Right atrium auricular region (tissue), 2 donors: ENCODE measurements around the gene PPM1E. TPM values are rescaled to one million over a fixed set of nuclear protein-coding genes. Genes with fewer than 3 reads are reported as not detected.
"Not testable (repeated sequence)": the region's sequence is repeated elsewhere in the genome, so short reads cannot be mapped to it uniquely, and the experiment has no call there.

Experiments
- DNase-seq: peaks from one replicate; pipeline ENCODE4 v3.0.0-alpha.2; 2019; ENCODE audit warnings: low spot score
- H3K27ac ChIP-seq, 2 donors: fragments of 200-600 bp; sonication (generic); 1 replicate in 1 of 2; 2 replicates in 1 of 2; pipeline ENCODE4 v1.5.1; 2016 to 2019
- H3K27me3 ChIP-seq, 2 donors: fragments of 200-600 bp; sonication (generic); one replicate each; pipeline versions ENCODE4 v1.5.1 to v1.6.0; 2017 to 2019
- H3K36me3 ChIP-seq: fragments of 200-600 bp; sonication (generic); one replicate; pipeline ENCODE4 v1.5.1; 2016
- H3K4me1 ChIP-seq, 2 donors: fragments of 200-600 bp; sonication (generic); one replicate each; pipeline versions ENCODE4 v1.5.1 to v1.6.0; 2017 to 2019
- H3K4me3 ChIP-seq, 2 donors: fragments of 200-600 bp; sonication (generic); 1 replicate in 1 of 2; 2 replicates in 1 of 2; pipeline ENCODE4 v1.5.1; 2017 to 2019; ENCODE audit warnings: mild to moderate bottlenecking in 1 of 2, moderate library complexity in 1 of 2
- H3K9me3 ChIP-seq, 2 donors: fragments of 200-600 bp; sonication (generic); one replicate each; pipeline ENCODE4 v1.5.1; 2019
- total RNA-seq, 2 donors: library from RNA; depleted of rRNA; stranded (reverse); fragments of >200 nt; gene quantifications; one replicate each; pipeline ENCODE4 v1.1.0, GENCODE V29; 2016
- TF ChIP-seq, protein P1 (sequence below), 2 donors: fragments of 200-600 bp; sonication (generic); IDR thresholded peaks; one replicate each; pipeline ENCODE4 v1.5.1; 2019; ENCODE audit warnings: antibody characterized with exemption in 2 of 2

Gene PPM1E
- total RNA-seq, 2 donors from 2014 or later, result 1.2 to 5.3 TPM

GRCh38 chr17:58944166-58944565 is 188.5 kb downstream of the PPM1E start:
- no peaks in the 10 kb centered on the region for H3K27me3 ChIP-seq

DNA sequence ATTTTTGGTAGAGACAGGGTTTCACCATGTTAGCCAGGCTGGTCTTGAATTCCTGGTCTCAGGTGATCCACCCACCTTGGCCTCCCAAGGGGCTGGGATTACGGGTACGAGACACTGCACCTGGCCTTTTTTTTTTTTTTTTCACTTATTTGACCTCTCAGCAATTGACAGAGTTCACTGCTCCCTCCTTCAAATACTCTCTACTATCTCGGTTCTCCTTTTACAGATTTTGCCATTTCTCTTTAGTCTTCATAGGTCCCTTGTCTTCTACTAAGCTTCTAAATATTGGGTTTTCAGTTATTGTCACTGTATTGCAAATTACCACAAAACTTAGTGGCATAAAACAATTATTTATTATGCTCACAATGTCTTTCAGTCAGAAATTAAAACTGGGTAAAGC is 191.8 kb downstream of the PPM1E start:
- H3K9me3 ChIP-seq, result peaks cover 0 to 32% of the 10 kb centered on the region in 2 donors

More at GRCh38 chr17:58944166-58944565, 188.5 kb downstream of the PPM1E start:
- H3K36me3 ChIP-seq, result no peaks in the 10 kb centered on the region
- no peak overlapping the region for H3K27ac ChIP-seq
- H3K4me1 ChIP-seq, result no peaks in the 10 kb centered on the region
- TF ChIP-seq, protein P1, sequence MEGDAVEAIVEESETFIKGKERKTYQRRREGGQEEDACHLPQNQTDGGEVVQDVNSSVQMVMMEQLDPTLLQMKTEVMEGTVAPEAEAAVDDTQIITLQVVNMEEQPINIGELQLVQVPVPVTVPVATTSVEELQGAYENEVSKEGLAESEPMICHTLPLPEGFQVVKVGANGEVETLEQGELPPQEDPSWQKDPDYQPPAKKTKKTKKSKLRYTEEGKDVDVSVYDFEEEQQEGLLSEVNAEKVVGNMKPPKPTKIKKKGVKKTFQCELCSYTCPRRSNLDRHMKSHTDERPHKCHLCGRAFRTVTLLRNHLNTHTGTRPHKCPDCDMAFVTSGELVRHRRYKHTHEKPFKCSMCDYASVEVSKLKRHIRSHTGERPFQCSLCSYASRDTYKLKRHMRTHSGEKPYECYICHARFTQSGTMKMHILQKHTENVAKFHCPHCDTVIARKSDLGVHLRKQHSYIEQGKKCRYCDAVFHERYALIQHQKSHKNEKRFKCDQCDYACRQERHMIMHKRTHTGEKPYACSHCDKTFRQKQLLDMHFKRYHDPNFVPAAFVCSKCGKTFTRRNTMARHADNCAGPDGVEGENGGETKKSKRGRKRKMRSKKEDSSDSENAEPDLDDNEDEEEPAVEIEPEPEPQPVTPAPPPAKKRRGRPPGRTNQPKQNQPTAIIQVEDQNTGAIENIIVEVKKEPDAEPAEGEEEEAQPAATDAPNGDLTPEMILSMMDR (IDR thresholded peaks at IDR 0.05), result no peak
- peaks cover 0 to 9% of the 10 kb centered on the region in 2 donors for H3K9me3 ChIP-seq
- no peak for DNase-seq
- H3K4me3 ChIP-seq, result no peak overlapping the region

GRCh38 chr17:58947824-58948223 is 192.2 kb downstream of the PPM1E start:
- TF ChIP-seq, protein P1 (IDR thresholded peaks at IDR 0.05), result no peak
- no peak for DNase-seq
- Histone ChIP-seq H3K36me3 (no peaks in the 10 kb centered on the region), H3K27ac (no peak overlapping the region), H3K9me3 (peaks cover 0 to 32% of the 10 kb centered on the region in 2 donors), H3K27me3 (no peaks in the 10 kb centered on the region), H3K4me3 (no peak overlapping the region), H3K4me1 (no peaks in the 10 kb centered on the region)

More for the DNA sequence above, 191.8 kb downstream of the PPM1E start:
- Histone ChIP-seq H3K36me3 (no peaks in the 10 kb centered on the region), H3K27me3 (no peaks in the 10 kb centered on the region), H3K4me3 (no peak overlapping the region), H3K4me1 (no peaks in the 10 kb centered on the region), H3K27ac (no peak overlapping the region)
- TF ChIP-seq, protein P1 (IDR thresholded peaks at IDR 0.05), result no peak
- no peak for DNase-seq

DNA sequence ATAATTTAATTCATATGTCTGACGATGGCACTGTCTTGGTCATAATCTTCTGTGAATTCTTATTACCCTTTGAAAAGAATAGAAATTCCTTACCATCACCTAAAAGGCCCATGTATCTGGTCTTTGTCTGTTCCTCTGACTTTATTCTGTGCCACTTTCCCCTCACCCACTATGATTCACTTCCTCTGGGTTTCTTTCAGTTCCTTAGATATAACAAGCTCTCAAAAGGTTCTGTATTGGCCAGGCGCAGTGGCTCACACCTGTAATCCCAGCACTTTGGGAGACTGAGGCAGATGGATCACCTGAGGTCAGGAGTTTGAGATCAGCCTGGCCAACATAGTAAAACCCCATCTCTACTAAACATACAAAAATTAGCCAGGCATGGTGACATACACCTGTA is 198.7 kb downstream of the PPM1E start:
- H3K4me3 ChIP-seq, H3K4me1 ChIP-seq, DNase-seq, H3K27me3 ChIP-seq, H3K27ac ChIP-seq, H3K36me3 ChIP-seq: not testable (repeated sequence)
- peaks cover 0 to 22% of the 10 kb centered on the region in 2 donors for H3K9me3 ChIP-seq

DNA sequence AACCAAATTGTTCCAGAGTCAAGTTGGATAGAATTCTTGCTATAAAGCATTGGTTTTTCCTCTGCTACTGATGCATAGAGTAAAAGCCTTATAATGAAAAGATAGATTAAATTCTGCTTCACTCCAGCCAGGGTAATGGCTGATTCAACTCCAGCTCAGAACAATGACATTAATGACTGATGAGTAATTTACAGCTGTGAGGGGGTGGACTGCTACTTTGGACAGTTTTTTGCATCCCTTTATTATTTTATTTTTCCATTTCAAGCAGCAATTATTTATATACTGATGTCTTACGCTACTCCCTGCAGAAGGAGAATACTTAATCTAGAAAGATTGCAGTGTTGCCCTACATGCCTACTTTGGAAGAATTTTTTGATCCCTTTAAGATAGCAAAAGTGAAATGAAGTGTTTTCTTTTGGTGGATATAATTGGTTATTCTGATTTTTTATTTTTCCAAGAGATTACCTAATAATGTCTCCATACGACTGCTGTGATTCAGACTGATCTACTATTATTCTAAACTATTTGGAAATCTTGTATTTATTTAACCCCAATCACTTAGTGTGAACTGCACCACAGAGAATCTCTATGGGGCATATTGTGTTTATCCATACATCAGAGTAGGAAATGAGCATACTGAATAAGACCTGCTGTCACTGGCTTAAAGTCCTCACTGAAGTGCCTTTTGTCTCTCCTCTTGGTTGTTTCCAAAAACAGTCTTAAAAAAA is 201.5 kb downstream of the PPM1E start:
- Histone ChIP-seq H3K4me1 (no peaks in the 10 kb centered on the region), H3K27ac (no peak overlapping the region), H3K9me3 (no peaks in the 10 kb centered on the region), H3K4me3 (no peak overlapping the region), H3K36me3 (no peaks in the 10 kb centered on the region), H3K27me3 (no peaks in the 10 kb centered on the region)
- TF ChIP-seq, protein P1 (IDR thresholded peaks at IDR 0.05), result no peak
- no peak for DNase-seq

DNA sequence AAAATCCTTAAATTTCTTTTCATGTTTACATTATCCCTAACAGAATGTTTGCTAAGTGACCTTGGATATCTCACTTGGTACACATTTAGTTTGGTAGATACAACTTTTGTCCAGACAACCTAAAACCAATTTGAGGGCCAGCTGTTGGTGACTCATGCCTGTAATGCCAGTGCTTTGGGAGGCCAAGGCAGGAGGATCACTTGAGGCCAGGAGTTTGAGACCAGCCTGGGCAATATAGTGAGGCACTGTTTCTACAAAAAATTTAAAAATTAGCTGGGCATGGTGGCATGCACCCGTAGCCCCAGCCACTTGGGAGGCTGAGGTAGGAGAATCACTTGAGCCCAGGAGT is 202.0 kb downstream of the PPM1E start:
- H3K27me3 ChIP-seq, H3K27ac ChIP-seq, H3K4me1 ChIP-seq, DNase-seq, H3K9me3 ChIP-seq, H3K4me3 ChIP-seq, H3K36me3 ChIP-seq: not testable (repeated sequence)

DNA sequence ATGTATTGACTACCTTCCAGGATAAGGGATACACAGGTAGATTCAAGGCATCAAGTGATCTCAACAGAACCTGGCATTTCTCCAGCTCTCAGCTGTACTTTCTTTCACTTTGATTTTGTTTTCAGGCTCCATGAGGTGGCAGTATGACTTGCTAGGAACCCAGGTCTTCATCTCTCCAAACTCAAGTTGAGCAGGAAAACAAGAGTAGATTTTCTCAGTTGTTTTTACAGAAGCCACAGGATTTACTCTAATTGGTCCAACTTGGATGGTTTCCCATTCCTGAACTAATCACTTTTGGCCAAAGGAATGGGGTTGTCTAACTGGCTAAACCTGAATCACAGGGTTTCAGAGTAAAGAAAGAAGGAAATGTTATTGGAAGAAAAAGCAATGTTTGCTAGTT is 204.4 kb downstream of the PPM1E start:
- TF ChIP-seq, protein P1 (IDR thresholded peaks at IDR 0.05), result no peak
- DNase-seq, result no peak
- H3K27me3 ChIP-seq, result no peaks in the 10 kb centered on the region
- no peak overlapping the region for H3K4me3 ChIP-seq
- H3K36me3 ChIP-seq, result no peaks in the 10 kb centered on the region
- no peaks in the 10 kb centered on the region for H3K9me3 ChIP-seq
- H3K4me1 ChIP-seq, result no peaks in the 10 kb centered on the region
- no peak overlapping the region for H3K27ac ChIP-seq
